GM19324 (cell line): ENCODE measurements around the gene SLC1A6.
"Not testable (repeated sequence)": the region's sequence is repeated elsewhere in the genome, so short reads cannot be mapped to it uniquely, and the experiment has no call there.

Experiments
- ATAC-seq: cut with Tn5 transposase; IDR thresholded peaks from one replicate; pipeline ENCODE4 v1.9.1; 2021; ENCODE audit warnings: mild to moderate bottlenecking, moderate library complexity; ENCODE audit not compliant: unreplicated experiment, low FRiP score

The SLC1A6 gene

DNA sequence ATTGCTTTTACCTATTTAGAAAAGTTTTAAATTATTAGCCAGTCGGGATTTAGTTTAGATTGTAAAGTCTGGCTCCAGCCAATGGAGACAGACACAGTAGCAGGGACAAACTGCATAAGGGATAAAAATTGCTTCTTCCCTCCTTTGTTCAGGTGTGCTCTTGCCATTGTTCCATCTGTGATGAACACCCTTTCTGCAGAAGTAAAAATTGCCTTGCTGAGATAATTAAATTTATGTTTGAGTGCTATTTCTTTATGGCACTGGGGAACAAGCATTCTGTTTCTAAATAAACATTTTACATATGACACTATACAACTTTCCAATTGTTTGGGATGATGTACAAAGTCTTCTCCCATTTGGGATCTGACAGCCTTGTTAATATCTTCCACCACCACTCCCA, 20.4 kb downstream of the SLC1A6 start:
- no peak for ATAC-seq

- no peak for ATAC-seq
Observed at GRCh38 chr19:14957464-14957863, 22.2 kb downstream of the SLC1A6 start.

DNA sequence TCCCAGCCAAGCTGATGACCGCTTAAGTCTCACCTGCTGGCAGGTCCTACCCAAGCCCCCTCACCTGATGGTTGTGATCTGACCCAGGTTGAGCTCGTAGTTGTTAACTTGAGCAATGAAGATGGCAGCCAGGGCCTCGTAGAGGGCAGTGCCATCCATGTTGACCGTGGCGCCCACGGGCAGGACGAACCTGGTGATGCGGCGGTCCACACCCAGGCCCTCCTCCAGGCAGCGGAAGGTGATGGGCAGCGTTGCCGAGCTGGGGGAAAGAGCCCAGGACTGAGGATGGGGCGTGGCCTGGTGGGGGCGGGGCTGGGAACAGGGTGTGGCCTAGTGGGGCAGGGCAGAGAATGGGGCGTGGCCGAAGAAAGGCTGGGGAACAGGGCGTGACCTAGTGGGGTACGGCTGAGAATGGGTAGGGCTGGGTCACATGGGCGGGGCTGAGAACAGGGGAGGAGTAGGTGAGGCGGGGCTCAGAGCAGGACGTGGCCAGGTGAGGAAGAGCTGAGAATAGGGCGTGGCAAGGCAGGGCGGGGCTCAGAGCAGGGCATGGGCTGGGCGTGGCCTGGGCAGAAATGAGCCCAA, 25.5 kb downstream of the SLC1A6 start:
- ATAC-seq: no peak

- no peak for ATAC-seq
Observed at GRCh38 chr19:14952767-14953166, 26.9 kb downstream of the SLC1A6 start.

DNA sequence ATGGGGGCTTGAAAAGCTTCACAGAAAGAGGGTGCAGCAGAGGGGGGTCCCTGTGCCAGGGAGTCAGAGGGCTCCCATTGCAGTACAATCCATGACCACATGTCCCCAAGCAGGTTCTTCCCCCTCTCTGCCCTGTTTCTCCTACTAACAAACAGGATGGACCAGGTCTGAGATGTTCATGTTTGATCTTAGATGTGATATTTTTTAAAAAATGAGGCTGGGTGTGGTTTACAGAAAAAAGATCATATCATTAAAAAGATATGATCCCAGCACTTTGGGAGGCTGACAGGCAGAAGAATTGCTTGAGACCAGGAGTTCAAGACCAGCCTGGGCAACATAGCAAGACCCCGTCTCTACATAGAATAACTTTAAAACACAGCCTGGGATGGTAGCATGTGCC, 29.2 kb downstream of the SLC1A6 start:
- no peak for ATAC-seq

- ATAC-seq: no peak
Observed at GRCh38 chr19:14949876-14950275, 29.8 kb downstream of the SLC1A6 start.

- ATAC-seq: not testable (repeated sequence)
Observed at GRCh38 chr19:14949413-14949812, 30.3 kb downstream of the SLC1A6 start.

DNA sequence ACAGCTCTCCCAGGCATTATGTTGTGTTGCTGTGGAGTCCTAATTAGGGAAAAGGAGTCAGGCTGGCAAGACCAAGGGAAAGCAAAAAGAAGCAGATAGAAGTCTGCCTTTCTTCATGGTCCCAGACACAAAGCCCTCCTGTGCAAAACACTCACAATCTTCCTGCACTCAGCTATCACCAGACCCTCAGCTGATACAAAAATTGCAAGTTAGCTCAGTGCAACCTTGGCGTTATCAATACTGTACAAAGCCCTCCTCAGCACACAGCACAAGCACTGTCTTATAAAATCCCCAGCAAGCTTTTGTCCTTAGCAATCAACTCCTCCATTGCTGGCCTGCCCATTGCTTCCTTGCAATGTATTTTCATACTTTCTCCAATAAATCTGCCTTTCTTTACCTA, 35.2 kb downstream of the SLC1A6 start:
- ATAC-seq: no peak

GRCh38 chr19:14943601-14944000, 36.1 kb downstream of the SLC1A6 start:
- ATAC-seq: no peak

- no peak for ATAC-seq
Observed at GRCh38 chr19:14941189-14941588, 38.5 kb downstream of the SLC1A6 start, which contains the start of gene OR7C2. Gene OR7C2, plus strand, starts transcription at chr19:14941489. Its CDS starts 0 bp downstream, at chr19:14941489.

DNA sequence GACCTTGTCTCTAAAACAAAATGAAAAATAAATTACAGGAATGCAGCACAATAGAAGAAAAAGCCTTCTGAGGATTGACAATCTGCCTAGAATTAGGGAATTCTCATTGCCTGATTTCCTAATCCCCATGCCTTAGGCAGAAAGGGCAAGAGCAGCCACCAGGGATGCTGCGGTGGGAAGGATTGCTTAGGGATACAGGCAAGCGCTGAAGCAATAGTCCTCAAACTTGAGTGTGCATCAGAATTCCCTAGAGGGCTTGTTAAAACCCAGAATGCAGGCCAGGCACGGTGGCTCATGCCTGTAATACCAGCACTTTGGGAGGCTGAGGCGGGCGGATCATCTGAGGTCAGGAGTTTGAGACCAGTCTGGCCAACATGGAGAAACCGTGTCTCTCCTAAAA, 39.4 kb downstream of the SLC1A6 start:
- ATAC-seq: no peak

- no peak for ATAC-seq
Observed at GRCh38 chr19:14933506-14933905, 46.2 kb downstream of the SLC1A6 start.

- ATAC-seq: no peak
Observed at GRCh38 chr19:14916848-14917247, 62.8 kb downstream of the SLC1A6 start.

GRCh38 chr19:14915116-14915515, 64.5 kb downstream of the SLC1A6 start:
- no peak for ATAC-seq

- no peak for ATAC-seq
Observed at GRCh38 chr19:14906711-14907110, 73.0 kb downstream of the SLC1A6 start.

DNA sequence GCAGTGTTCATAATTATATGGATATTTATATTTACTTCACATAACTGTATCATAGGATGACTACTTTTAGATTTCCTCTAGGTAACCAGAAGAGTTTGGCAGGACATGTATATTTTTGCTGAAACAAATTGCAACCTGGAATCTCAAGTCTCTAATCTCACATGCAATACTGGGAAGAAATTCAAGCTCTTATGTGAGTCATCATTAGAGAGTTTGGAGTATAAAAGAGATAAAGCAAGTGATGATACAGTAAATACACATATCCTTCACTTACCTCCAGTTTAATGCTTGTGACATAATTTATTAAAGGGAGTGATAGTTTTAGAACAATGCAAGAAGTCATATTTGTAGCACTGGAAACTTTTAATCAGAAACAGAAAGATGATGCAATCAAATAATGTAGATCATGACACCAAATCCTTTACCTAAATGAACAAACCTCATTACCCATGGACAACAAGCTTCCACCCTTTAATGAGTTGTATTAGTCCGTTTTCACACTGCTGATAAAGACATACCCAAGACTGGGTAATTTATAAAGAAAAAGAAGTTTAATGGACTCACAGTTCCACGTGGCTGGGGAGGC, 77.9 kb downstream of the SLC1A6 start:
- ATAC-seq: no peak
